Osteoblast (primary cell): ENCODE measurements around the gene NCKAP5. TPM values are rescaled to one million over a fixed set of nuclear protein-coding genes. Genes with fewer than 3 reads are reported as not detected.

Experiments
- DNase-seq: peaks from one replicate; pipeline ENCODE4 v3.0.0; 2011; ENCODE audit warnings: low spot score, mixed read lengths; ENCODE audit not compliant: insufficient read length; ENCODE audit errors: missing footprints
- H2AFZ ChIP-seq: 2 replicates; pipeline ENCODE4 v1.6.0; 2011; ENCODE audit warnings: mild to moderate bottlenecking, low read length
- H3K27ac ChIP-seq: 2 replicates; pipeline ENCODE4 v1.5.1; 2011; ENCODE audit warnings: mild to moderate bottlenecking, low read depth, low read length, moderate library complexity
- H3K27me3 ChIP-seq: 2 replicates; pipeline ENCODE4 v1.6.0; 2012; ENCODE audit warnings: mild to moderate bottlenecking, control low read depth, inconsistent platforms, low read length, moderate library complexity; ENCODE audit not compliant: insufficient read depth
- H3K36me3 ChIP-seq: 2 replicates; pipeline ENCODE4 v1.5.1; 2011; ENCODE audit warnings: mild to moderate bottlenecking, low read length, control low read depth, moderate library complexity; ENCODE audit not compliant: insufficient read depth
- H3K4me1 ChIP-seq: 2 replicates; pipeline ENCODE4 v1.5.1; 2011; ENCODE audit warnings: mild to moderate bottlenecking, low read length, control low read depth, moderate library complexity; ENCODE audit not compliant: insufficient read depth
- H3K4me2 ChIP-seq: 2 replicates; pipeline ENCODE4 v1.6.0; 2011; ENCODE audit warnings: mild to moderate bottlenecking, low read length; ENCODE audit not compliant: insufficient read depth
- H3K4me3 ChIP-seq: fragments of 200-600 bp; sonication (generic); 3 replicates; pipeline ENCODE4 v1.5.1; 2012; ENCODE audit warnings: mild to moderate bottlenecking, low read length, inconsistent platforms; ENCODE audit not compliant: insufficient read depth
- H3K79me2 ChIP-seq: 2 replicates; pipeline ENCODE4 v1.6.0; 2012; ENCODE audit warnings: mild to moderate bottlenecking, low read length, control low read depth, inconsistent platforms; ENCODE audit not compliant: insufficient read depth
- H3K9me3 ChIP-seq: 2 replicates; pipeline ENCODE4 v1.5.1; 2011; ENCODE audit warnings: low read depth, low read length, control low read depth
- H4K20me1 ChIP-seq: 2 replicates; pipeline ENCODE4 v1.6.0; 2012; ENCODE audit warnings: mild to moderate bottlenecking, low read length, control low read depth; ENCODE audit not compliant: insufficient read depth
- CTCF ChIP-seq: IDR thresholded peaks from 2 replicates; pipeline ENCODE4 v1.5.1; 2011; ENCODE audit warnings: mild to moderate bottlenecking, low read depth, low read length, moderate library complexity; ENCODE audit errors: extremely low read depth
- total RNA-seq: library from RNA; depleted of rRNA; stranded (reverse); fragments of >200 nt; gene quantifications from 2 replicates; pipeline ENCODE4 v1.2.3, GENCODE V29; 2012

Gene NCKAP5
- total RNA-seq, 1 donor: 1.8 TPM

- H3K27me3 ChIP-seq: no peaks in the 10 kb centered on the region
- H4K20me1 ChIP-seq: no peaks in the 10 kb centered on the region
- H3K79me2 ChIP-seq: no peaks in the 10 kb centered on the region
- no peaks in the 10 kb centered on the region for H3K9me3 ChIP-seq
- no peak overlapping the region for H2AFZ ChIP-seq
- no peaks in the 10 kb centered on the region for H3K4me1 ChIP-seq
- H3K27ac ChIP-seq: no peak overlapping the region
- no peaks in the 10 kb centered on the region for H3K36me3 ChIP-seq
- H3K4me3 ChIP-seq: no peak overlapping the region
- no peak overlapping the region for H3K4me2 ChIP-seq
- TF ChIP-seq CTCF: no peak
- DNase-seq: no peak
Observed at GRCh38 chr2:132881546-132881945, 686.7 kb downstream of the NCKAP5 start.

- Histone ChIP-seq H3K4me3 (no peak overlapping the region), H3K79me2 (no peaks in the 10 kb centered on the region), H3K4me2 (no peak overlapping the region), H3K9me3 (no peaks in the 10 kb centered on the region), H3K36me3 (no peaks in the 10 kb centered on the region), H3K27me3 (no peaks in the 10 kb centered on the region), H3K27ac (no peak overlapping the region), H4K20me1 (no peaks in the 10 kb centered on the region), H3K4me1 (no peaks in the 10 kb centered on the region), H2AFZ (no peak overlapping the region)
- no peak for DNase-seq
- no peak for TF ChIP-seq CTCF
Observed at GRCh38 chr2:132877923-132878322, 690.3 kb downstream of the NCKAP5 start.

GRCh38 chr2:132876745-132877391 lies 691.4 kb downstream of the NCKAP5 start:
- H3K4me1 ChIP-seq: no peaks in the 10 kb centered on the region
- no peak overlapping the region for H3K27ac ChIP-seq
- H3K79me2 ChIP-seq: no peaks in the 10 kb centered on the region
- no peaks in the 10 kb centered on the region for H4K20me1 ChIP-seq
- no peaks in the 10 kb centered on the region for H3K27me3 ChIP-seq
- DNase-seq: no peak
- H2AFZ ChIP-seq: no peak overlapping the region
- TF ChIP-seq CTCF: no peak
- H3K4me2 ChIP-seq: no peak overlapping the region
- no peaks in the 10 kb centered on the region for H3K9me3 ChIP-seq
- no peak overlapping the region for H3K4me3 ChIP-seq
- H3K36me3 ChIP-seq: no peaks in the 10 kb centered on the region

- no peak for TF ChIP-seq CTCF
- no peaks in the 10 kb centered on the region for H4K20me1 ChIP-seq
- H3K27me3 ChIP-seq: no peaks in the 10 kb centered on the region
- no peak overlapping the region for H3K27ac ChIP-seq
- no peaks in the 10 kb centered on the region for H3K36me3 ChIP-seq
- no peak for DNase-seq
- H3K4me1 ChIP-seq: no peaks in the 10 kb centered on the region
- H3K4me3 ChIP-seq: no peak overlapping the region
- no peak overlapping the region for H2AFZ ChIP-seq
- H3K9me3 ChIP-seq: no peaks in the 10 kb centered on the region
- no peak overlapping the region for H3K4me2 ChIP-seq
- H3K79me2 ChIP-seq: no peaks in the 10 kb centered on the region
Observed at GRCh38 chr2:132875193-132875592, 693.1 kb downstream of the NCKAP5 start.
